Smooth muscle cell (in vitro differentiated cells): ENCODE data around the gene C3orf33. TPM values are rescaled to one million over a fixed set of nuclear protein-coding genes. Genes with fewer than 3 reads are reported as not detected.

Experiments used
- DNase-seq: peaks from one replicate; lab custom pipeline; 2025; ENCODE audit not compliant: unreplicated experiment; lab: John Stamatoyannopoulos, UW
- H2AFZ ChIP-seq: fragments of 200-600 bp; sonication (generic); 2 replicates; pipeline ENCODE4 v1.6.0; 2016; ENCODE audit warnings: antibody characterized with exemption, low read depth, mild to moderate bottlenecking
- H3F3A ChIP-seq: fragments of 200-600 bp; sonication (generic); 2 replicates; pipeline ENCODE4 v1.6.0; 2017; ENCODE audit warnings: antibody characterized with exemption, low read depth
- H3K27ac ChIP-seq: fragments of 200-600 bp; sonication (generic); 2 replicates; pipeline ENCODE4 v1.5.1; 2016; ENCODE audit warnings: low read depth, mild to moderate bottlenecking
- H3K27me3 ChIP-seq: fragments of 200-600 bp; sonication (generic); 2 replicates; pipeline ENCODE4 v1.6.1; 2016; ENCODE audit warnings: low read depth, mild to moderate bottlenecking
- H3K36me3 ChIP-seq: fragments of 200-600 bp; sonication (generic); 2 replicates; pipeline ENCODE4 v1.5.1; 2016; ENCODE audit warnings: low read depth
- H3K4me1 ChIP-seq: fragments of 200-600 bp; sonication (generic); 2 replicates; pipeline ENCODE4 v1.5.1; 2016; ENCODE audit warnings: low read depth
- H3K4me2 ChIP-seq: fragments of 200-600 bp; sonication (generic); 2 replicates; pipeline ENCODE4 v1.6.0; 2016; ENCODE audit warnings: mild to moderate bottlenecking
- H3K4me3 ChIP-seq: fragments of 200-600 bp; sonication (generic); 2 replicates; pipeline ENCODE4 v1.5.1; 2016; ENCODE audit warnings: mild to moderate bottlenecking
- H3K79me2 ChIP-seq: fragments of 200-600 bp; sonication (generic); 2 replicates; pipeline ENCODE4 v1.6.0; 2016; ENCODE audit warnings: low read depth, mild to moderate bottlenecking
- H3K9ac ChIP-seq: fragments of 200-600 bp; sonication (generic); 2 replicates; pipeline ENCODE4 v1.6.0; 2016; ENCODE audit warnings: low read depth
- H3K9me3 ChIP-seq: fragments of 200-600 bp; sonication (generic); replicated peaks from 2 replicates; pipeline ENCODE4 v1.5.1; 2016; ENCODE audit warnings: low read depth
- H4K20me1 ChIP-seq: fragments of 200-600 bp; sonication (generic); 2 replicates; pipeline ENCODE4 v1.6.0; 2016; ENCODE audit warnings: low read depth
- WGBS: methylation state at CpG from one replicate; pipeline ENCODE4 v1.1.7; 2016; ENCODE audit warnings: low lambda C conversion rate; 5-methylcytosine and 5-hydroxymethylcytosine counted together
- polyA plus RNA-seq: library from polyadenylated mRNA; unstranded; fragments of >200 nt; fragmentation: Nextera tagmentation; extraction: Ambion mirVana; gene quantifications from 2 replicates; pipeline ENCODE4 v1.2.1, GENCODE V29; 2016
- total RNA-seq: library from RNA; depleted of rRNA; stranded (reverse); fragments of >200 nt; gene quantifications from 2 replicates; pipeline ENCODE4 v1.2.3, GENCODE V29; 2014
- TF ChIP-seq, protein P1 (sequence below): fragments of 200-600 bp; sonication (generic); IDR thresholded peaks from 2 replicates; pipeline ENCODE4 v1.5.1; 2017; ENCODE audit warnings: borderline replicate concordance, mild to moderate bottlenecking, antibody characterized with exemption; ENCODE audit not compliant: insufficient read depth, poor library complexity, severe bottlenecking

C3orf33 gene
- total and polyA plus RNA-seq, 2 experiments from 2014 or later: 3.4 to 4.3 TPM

DNA sequence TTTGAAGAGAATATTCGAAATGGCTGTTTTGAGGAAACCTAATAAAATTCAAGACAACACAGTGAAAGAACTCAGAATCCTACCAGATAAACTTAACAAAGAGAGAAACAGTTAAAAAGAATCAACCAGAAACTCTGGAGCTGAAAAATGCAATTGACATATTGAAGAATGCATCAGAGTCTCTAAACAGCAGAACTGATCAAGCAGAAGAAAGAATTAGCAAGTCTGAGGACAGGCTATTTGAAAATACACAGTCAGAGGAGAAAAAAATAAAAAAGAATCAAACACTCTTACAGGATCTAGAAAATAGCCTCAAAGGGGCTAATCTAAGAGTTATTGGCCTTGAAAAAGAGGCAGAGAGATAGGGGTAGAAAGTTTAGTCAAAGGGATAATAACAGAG is 13.5 kb downstream of the C3orf33 start:
- Histone ChIP-seq H3K9ac (no peak overlapping the region), H3K36me3 (no peaks in the 10 kb centered on the region), H3K4me2 (no peak overlapping the region), H2AFZ (no peak overlapping the region), H3K27ac (no peak overlapping the region), H3K79me2 (no peaks in the 10 kb centered on the region), H3K9me3 (no peaks in the 10 kb centered on the region), H3K27me3 (no peaks in the 10 kb centered on the region), H3K4me1 (no peaks in the 10 kb centered on the region), H3F3A (no peaks in the 10 kb centered on the region), H3K4me3 (no peak overlapping the region), H4K20me1 (no peaks in the 10 kb centered on the region)
- DNase-seq: no peak
- 94% methylated on average over 1 of the region's 1 CpG for WGBS
- TF ChIP-seq, protein P1, sequence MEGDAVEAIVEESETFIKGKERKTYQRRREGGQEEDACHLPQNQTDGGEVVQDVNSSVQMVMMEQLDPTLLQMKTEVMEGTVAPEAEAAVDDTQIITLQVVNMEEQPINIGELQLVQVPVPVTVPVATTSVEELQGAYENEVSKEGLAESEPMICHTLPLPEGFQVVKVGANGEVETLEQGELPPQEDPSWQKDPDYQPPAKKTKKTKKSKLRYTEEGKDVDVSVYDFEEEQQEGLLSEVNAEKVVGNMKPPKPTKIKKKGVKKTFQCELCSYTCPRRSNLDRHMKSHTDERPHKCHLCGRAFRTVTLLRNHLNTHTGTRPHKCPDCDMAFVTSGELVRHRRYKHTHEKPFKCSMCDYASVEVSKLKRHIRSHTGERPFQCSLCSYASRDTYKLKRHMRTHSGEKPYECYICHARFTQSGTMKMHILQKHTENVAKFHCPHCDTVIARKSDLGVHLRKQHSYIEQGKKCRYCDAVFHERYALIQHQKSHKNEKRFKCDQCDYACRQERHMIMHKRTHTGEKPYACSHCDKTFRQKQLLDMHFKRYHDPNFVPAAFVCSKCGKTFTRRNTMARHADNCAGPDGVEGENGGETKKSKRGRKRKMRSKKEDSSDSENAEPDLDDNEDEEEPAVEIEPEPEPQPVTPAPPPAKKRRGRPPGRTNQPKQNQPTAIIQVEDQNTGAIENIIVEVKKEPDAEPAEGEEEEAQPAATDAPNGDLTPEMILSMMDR: no peak

- H3K36me3 ChIP-seq: no peaks in the 10 kb centered on the region
- TF ChIP-seq, protein P1: no peak
- H3K27me3 ChIP-seq: no peaks in the 10 kb centered on the region
- no peak overlapping the region for H3K27ac ChIP-seq
- H3K9me3 ChIP-seq: no peaks in the 10 kb centered on the region
- no peaks in the 10 kb centered on the region for H3K79me2 ChIP-seq
- no peaks in the 10 kb centered on the region for H4K20me1 ChIP-seq
- H3K4me2 ChIP-seq: no peak overlapping the region
- H2AFZ ChIP-seq: no peak overlapping the region
- no peaks in the 10 kb centered on the region for H3K4me1 ChIP-seq
- 93% methylated on average over 2 of the region's 2 CpGs for WGBS
- DNase-seq: no peak
- no peak overlapping the region for H3K4me3 ChIP-seq
- no peak overlapping the region for H3K9ac ChIP-seq
- H3F3A ChIP-seq: no peaks in the 10 kb centered on the region
Measured at GRCh38 chr3:155791190-155791589, 14.9 kb downstream of the C3orf33 start.

DNA sequence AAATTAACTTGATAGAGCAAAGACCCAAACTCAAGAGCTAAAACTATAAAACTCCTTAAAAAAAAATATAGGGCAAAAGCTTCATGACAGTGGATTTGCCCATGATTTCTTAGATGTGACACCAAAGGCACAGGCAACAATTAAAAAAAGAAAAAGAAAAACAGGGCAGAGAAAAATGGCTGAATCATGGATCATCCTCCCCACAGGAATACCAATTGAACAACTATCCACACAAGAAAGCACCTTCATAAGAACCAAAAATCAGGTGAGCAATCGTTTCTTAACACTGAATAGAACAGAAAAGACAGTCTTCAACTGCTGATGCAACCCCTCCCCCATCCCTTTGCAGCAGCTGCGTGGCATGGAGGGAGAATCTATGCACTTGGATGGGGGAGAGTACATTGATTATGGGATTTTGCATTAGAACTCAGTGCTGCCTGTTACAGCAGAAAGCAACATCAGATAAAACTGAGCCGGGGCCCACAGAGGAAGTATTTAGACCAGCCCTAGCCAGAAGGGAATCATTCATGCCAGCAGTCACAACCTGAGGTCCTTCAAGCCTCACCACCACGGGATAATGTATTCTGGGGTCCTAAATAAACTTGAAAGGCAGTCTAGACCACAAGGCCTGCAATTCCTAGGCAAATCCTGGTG is 15.7 kb downstream of the C3orf33 start:
- H3K4me3 ChIP-seq: no peak overlapping the region
- no peaks in the 10 kb centered on the region for H3K4me1 ChIP-seq
- no peak for DNase-seq
- no peaks in the 10 kb centered on the region for H3F3A ChIP-seq
- TF ChIP-seq, protein P1: no peak
- no peaks in the 10 kb centered on the region for H3K27me3 ChIP-seq
- H3K9me3 ChIP-seq: no peaks in the 10 kb centered on the region
- H3K36me3 ChIP-seq: no peaks in the 10 kb centered on the region
- H3K27ac ChIP-seq: no peak overlapping the region
- H2AFZ ChIP-seq: no peak overlapping the region
- WGBS: 84% methylated on average over 4 of the region's 4 CpGs
- no peaks in the 10 kb centered on the region for H4K20me1 ChIP-seq
- no peak overlapping the region for H3K9ac ChIP-seq
- H3K79me2 ChIP-seq: no peaks in the 10 kb centered on the region
- H3K4me2 ChIP-seq: no peak overlapping the region

DNA sequence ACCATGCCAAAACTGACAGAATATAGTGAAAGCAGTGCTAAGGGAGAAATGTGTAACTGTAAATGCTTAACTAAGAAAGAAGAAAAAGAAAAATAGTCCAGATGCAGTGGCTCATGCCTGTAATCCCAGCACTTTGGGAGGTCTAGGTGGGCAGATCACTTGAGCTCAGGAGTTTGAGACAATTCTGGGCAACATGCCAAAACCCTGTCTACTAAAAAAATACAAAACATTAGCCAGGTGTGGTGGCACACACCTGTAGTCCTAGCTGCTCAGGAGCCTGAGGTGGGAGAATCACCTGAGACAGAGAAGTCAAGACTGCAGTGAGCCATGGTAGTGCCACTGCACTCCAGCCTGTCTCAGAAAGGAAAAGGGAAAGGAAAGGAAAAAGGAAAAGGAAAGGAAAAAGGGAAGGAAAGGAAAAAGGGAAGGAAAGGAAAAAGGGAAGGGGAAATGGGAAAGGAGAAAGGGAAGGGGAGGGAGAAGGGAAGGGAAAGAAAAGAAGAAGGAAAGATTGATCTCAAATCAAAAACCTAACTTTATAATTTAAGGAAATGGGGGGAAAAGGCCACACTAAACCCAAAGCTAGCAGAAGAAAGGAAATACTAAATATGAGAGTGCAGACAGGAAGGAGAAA is 20.3 kb downstream of the C3orf33 start:
- no peak overlapping the region for H3K4me2 ChIP-seq
- no peak for DNase-seq
- no peak overlapping the region for H3K9ac ChIP-seq
- no peaks in the 10 kb centered on the region for H3K79me2 ChIP-seq
- TF ChIP-seq, protein P1: no peak
- no peak overlapping the region for H3K4me3 ChIP-seq
- H2AFZ ChIP-seq: no peak overlapping the region
- H3K27me3 ChIP-seq: no peaks in the 10 kb centered on the region
- no peaks in the 10 kb centered on the region for H3F3A ChIP-seq
- no peaks in the 10 kb centered on the region for H4K20me1 ChIP-seq
- no peaks in the 10 kb centered on the region for H3K4me1 ChIP-seq
- peaks cover 5% of the 10 kb centered on the region for H3K9me3 ChIP-seq
- no peak overlapping the region for H3K27ac ChIP-seq
- no peaks in the 10 kb centered on the region for H3K36me3 ChIP-seq
